Colonic mucosa (tissue), 4 donors: ENCODE measurements around the gene SCAF8. TPM values are rescaled to one million over a fixed set of nuclear protein-coding genes. Genes with fewer than 3 reads are reported as not detected.
"Not testable (repeated sequence)": the region's sequence is repeated elsewhere in the genome, so short reads cannot be mapped to it uniquely, and the experiment has no call there.

Experiments used
- DNase-seq: peaks from one replicate; pipeline ENCODE4 v3.0.0-alpha.2; 2020
- H3K27ac ChIP-seq: fragments of 200-600 bp; one replicate; pipeline ENCODE4 v1.8.0; 2021
- H3K27me3 ChIP-seq: fragments of 200-600 bp; one replicate; pipeline ENCODE4 v1.8.0; 2021
- H3K36me3 ChIP-seq: fragments of 200-600 bp; one replicate; pipeline ENCODE4 v1.8.0; 2021
- H3K4me1 ChIP-seq: fragments of 200-600 bp; one replicate; pipeline ENCODE4 v1.8.0; 2021; ENCODE audit warnings: mild to moderate bottlenecking
- H3K4me3 ChIP-seq: fragments of 200-600 bp; one replicate; pipeline ENCODE4 v1.8.0; 2021
- H3K9ac ChIP-seq, 2 donors: one replicate each; pipeline ENCODE4 v1.7.0; 2013; ENCODE audit warnings: control low read depth in 2 of 2, low read depth in 2 of 2, low read length in 2 of 2
- H3K9me3 ChIP-seq: fragments of 200-600 bp; one replicate; pipeline ENCODE4 v1.8.0; 2021
- CTCF ChIP-seq: fragments of 200-600 bp; IDR thresholded peaks from one replicate; pipeline ENCODE4 v1.8.0; 2022; ENCODE audit warnings: antibody characterized with exemption, mild to moderate bottlenecking
- intact Hi-C: fragments of 100-400 bp; cut with DNase I; formaldehyde crosslinking; loops from one replicate; pipeline ENCODE4 v1.14.1; 2022
- total RNA-seq, 2 donors: library from RNA; stranded (reverse); fragmentation: NEBNext Ultra II Directional in 1 of 2; extraction: Animal tissue kit (Norgen Biotek cat#: 25700) in 1 of 2; gene quantifications; one replicate each; pipeline ENCODE4 v1.2.1, GENCODE V29; 2021
- donor health status: healthy.
- donor health status: DM: no; HTN: no; CAD: no.
- donor health status: DM: no; HTN: no; CAD: no.

The SCAF8 gene
- total RNA-seq, 2 donors from 2014 or later: 30.8 to 35.6 TPM

- DNase-seq: no peak
- no peak overlapping the region for H3K27ac ChIP-seq
- intact Hi-C loops: loop anchor here (10.0 kb wide), 1 partner anchor 68 kb away; no protein-coding TSS in a partner anchor
- H3K36me3 ChIP-seq: no peaks in the 10 kb centered on the region
- H3K4me3 ChIP-seq: no peak overlapping the region
- H3K4me1 ChIP-seq: peaks cover 10% of the 10 kb centered on the region
- H3K9ac ChIP-seq: no peak overlapping the region
- H3K27me3 ChIP-seq: no peaks in the 10 kb centered on the region
- H3K9me3 ChIP-seq: no peaks in the 10 kb centered on the region
- TF ChIP-seq CTCF: no peak
These were observed 3.5 kb downstream of the SCAF8 start for GRCh38 chr6:154736618-154737259.

DNA sequence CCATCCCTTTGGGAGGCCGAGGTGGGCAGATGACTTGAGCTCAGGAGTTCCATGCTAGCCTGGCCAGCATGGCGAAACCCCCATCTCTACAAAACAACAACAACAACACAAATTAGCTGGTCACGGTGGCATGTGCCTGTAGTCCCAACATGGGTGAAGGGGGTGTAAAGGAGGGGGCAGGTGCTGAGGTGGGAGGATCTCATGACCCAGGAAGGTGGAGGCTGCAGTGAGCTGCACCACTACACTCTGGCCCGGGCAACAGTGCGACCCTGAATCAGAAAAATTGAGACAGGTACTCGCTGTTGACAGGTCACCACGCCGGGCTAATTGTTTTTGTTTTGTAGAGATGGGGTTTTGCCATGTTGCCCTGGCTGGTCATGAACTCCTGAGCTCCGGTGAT, 4.2 kb downstream of the SCAF8 start:
- no peak overlapping the region for H3K4me3 ChIP-seq
- no peak for DNase-seq
- no peak overlapping the region for H3K9ac ChIP-seq
- H3K27ac ChIP-seq: no peak overlapping the region
- intact Hi-C loops: loop anchor here (10.0 kb wide), 1 partner anchor 67 kb away; no protein-coding TSS in a partner anchor
- no peaks in the 10 kb centered on the region for H3K36me3 ChIP-seq
- TF ChIP-seq CTCF: no peak
- no peaks in the 10 kb centered on the region for H3K27me3 ChIP-seq
- no peaks in the 10 kb centered on the region for H3K9me3 ChIP-seq
- peaks cover 10% of the 10 kb centered on the region for H3K4me1 ChIP-seq

- Histone ChIP-seq H3K27ac (no peak overlapping the region), H3K4me3 (no peak overlapping the region), H3K27me3 (no peaks in the 10 kb centered on the region), H3K4me1 (peaks cover 10% of the 10 kb centered on the region), H3K36me3 (no peaks in the 10 kb centered on the region), H3K9me3 (no peaks in the 10 kb centered on the region), H3K9ac (no peak overlapping the region)
- no peak for DNase-seq
- TF ChIP-seq CTCF: no peak
- intact Hi-C loops: loop anchor here (10.0 kb wide), 1 partner anchor 66 kb away; no protein-coding TSS in a partner anchor
These were observed 5.3 kb downstream of the SCAF8 start for GRCh38 chr6:154738551-154738961.

DNA sequence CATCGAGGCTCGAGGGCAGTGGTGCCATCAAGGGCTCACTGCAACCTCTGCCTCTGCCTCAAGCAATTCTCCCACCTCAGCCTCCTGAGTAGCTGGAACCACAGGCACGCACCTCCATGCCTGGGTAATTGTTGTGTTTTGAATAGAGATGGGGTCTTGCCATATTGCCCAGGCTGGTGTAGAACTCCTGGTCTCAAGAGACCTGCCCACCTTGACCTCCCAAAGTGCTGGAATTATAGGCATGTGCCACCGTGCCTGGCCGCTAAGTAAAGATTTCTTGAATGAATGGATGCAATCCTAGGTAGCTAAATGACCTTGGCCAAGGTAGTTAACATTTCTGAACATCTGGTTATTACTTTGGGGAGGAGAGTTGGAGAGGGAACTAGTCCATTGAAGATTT, 7.4 kb downstream of the SCAF8 start:
- intact Hi-C loops: no loop called here
- H3K4me1 ChIP-seq: peaks cover 4% of the 10 kb centered on the region
- no peak for TF ChIP-seq CTCF

DNA sequence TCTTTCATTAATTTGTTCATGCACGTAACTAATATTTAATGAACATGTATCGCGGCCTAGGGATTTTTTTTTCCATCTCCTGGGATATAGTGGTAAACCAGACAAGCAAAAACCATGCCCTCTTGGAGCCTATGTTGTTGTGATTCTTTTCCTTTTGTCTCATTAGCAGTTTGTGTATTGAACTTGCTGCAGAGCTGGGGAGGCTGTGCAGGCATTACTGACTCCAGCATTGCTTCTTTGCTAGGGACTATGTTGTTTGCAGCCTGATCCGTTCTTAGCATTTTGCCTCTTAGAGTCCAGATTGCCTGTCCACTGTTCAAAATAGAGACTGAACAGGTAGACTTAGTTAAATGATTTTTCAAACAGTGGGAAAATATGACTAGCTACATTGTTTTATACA, 9.7 kb downstream of the SCAF8 start:
- Histone ChIP-seq H3K9ac (no peak overlapping the region), H3K27ac (no peak overlapping the region), H3K4me1 (no peaks in the 10 kb centered on the region), H3K36me3 (no peaks in the 10 kb centered on the region), H3K9me3 (no peaks in the 10 kb centered on the region), H3K27me3 (no peaks in the 10 kb centered on the region), H3K4me3 (no peak overlapping the region)
- no peak for DNase-seq
- TF ChIP-seq CTCF: no peak
- intact Hi-C loops: no loop called here

More for the DNA sequence above, 7.4 kb downstream of the SCAF8 start:
- no peaks in the 10 kb centered on the region for H3K27me3 ChIP-seq
- no peaks in the 10 kb centered on the region for H3K36me3 ChIP-seq
- H3K9me3 ChIP-seq: no peaks in the 10 kb centered on the region
- no peak overlapping the region for H3K4me3 ChIP-seq
- DNase-seq: no peak
- no peak overlapping the region for H3K9ac ChIP-seq
- H3K27ac ChIP-seq: no peak overlapping the region

DNA sequence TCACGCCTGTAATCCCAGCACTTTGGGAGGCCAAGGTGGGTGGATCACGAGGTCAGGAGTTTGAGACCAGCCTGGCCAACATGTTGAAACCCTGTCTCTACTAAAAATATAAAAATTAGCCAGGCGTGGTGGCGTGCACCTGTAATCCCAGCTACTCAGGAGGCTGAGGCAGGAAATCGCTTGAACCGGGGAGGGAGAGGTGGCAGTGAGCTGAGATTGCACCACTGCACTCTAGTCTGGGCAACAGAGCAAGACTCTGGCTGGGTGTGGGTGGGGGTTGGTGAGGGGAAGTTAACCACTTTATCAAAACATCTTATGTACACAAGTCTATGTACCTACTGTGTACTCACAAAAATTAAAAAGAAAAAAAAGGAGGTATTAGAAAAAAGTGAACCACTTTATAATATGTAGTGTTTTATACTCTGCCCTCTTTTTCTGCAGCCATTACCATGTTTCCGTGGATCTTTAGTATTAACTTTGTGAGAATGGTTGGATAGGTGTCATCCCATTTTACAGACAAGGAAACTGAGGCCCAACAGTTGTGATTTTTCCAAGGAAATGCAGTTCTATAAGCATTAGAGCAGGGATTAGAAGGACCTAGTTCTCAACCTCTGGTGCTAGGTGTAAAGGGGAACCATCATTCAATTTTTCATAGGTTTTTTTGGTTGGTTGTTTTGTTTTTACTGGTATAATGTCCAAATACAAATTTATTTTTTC, 11.0 kb downstream of the SCAF8 start:
- H3K27ac ChIP-seq, H3K4me1 ChIP-seq, H3K9ac ChIP-seq, DNase-seq, intact Hi-C loops, H3K36me3 ChIP-seq, H3K9me3 ChIP-seq, H3K4me3 ChIP-seq, H3K27me3 ChIP-seq: not testable (repeated sequence)
